Tibial nerve (tissue), 4 donors: ENCODE results near the gene CFAP46. TPM values are rescaled to one million over a fixed set of nuclear protein-coding genes. Genes with fewer than 3 reads are reported as not detected.

Source experiments
- DNase-seq, 2 donors: peaks; one replicate each; pipeline ENCODE4 v3.0.0-alpha.2; 2019; ENCODE audit warnings: low spot score in 2 of 2
- H3K27ac ChIP-seq, 4 donors: fragments of 200-600 bp; sonication (generic) in 3 of 4; one replicate each; pipeline ENCODE4 v1.5.1; 2017 to 2019; ENCODE audit warnings: mild to moderate bottlenecking in 1 of 4
- H3K27me3 ChIP-seq, 2 donors: fragments of 200-600 bp; sonication (generic) in 1 of 2; one replicate each; pipeline versions ENCODE4 v1.5.1 to v1.6.0; 2017 to 2019
- H3K36me3 ChIP-seq, 3 donors: fragments of 200-600 bp; sonication (generic); one replicate each; pipeline ENCODE4 v1.5.1; 2018 to 2019
- H3K4me1 ChIP-seq, 4 donors: fragments of 200-600 bp; sonication (generic) in 3 of 4; one replicate each; pipeline ENCODE4 v1.5.1; 2017 to 2019
- H3K4me3 ChIP-seq, 4 donors: fragments of 200-600 bp; sonication (generic) in 3 of 4; one replicate each; pipeline ENCODE4 v1.5.1; 2017 to 2019; ENCODE audit warnings: mild to moderate bottlenecking in 1 of 4, moderate library complexity in 1 of 4
- H3K9me3 ChIP-seq, 4 donors: fragments of 200-600 bp; sonication (generic) in 3 of 4; one replicate each; pipeline ENCODE4 v1.5.1; 2017 to 2019
- EP300 ChIP-seq, 2 donors: sonication (generic); formaldehyde crosslinking; IDR thresholded peaks; one replicate each; pipeline ENCODE4 v1.6.1; 2017; ENCODE audit warnings: antibody characterized with exemption in 2 of 2, mild to moderate bottlenecking in 1 of 2
- POLR2A ChIP-seq, 2 donors: fragments of 450-650 bp; IDR thresholded peaks; one replicate each; pipeline ENCODE4 v1.6.1; 2017; ENCODE audit warnings: antibody characterized with exemption in 2 of 2, mild to moderate bottlenecking in 2 of 2, moderate library complexity in 2 of 2
- WGBS, 2 donors: methylation state at CpG; one replicate each; pipeline ENCODE4 v1.1.5; 2018; 5-methylcytosine and 5-hydroxymethylcytosine counted together
- total RNA-seq, 4 donors: library from RNA; depleted of rRNA; stranded (reverse); fragments of >200 nt; gene quantifications; one replicate each; pipeline ENCODE4 v1.1.0, GENCODE V29; 2016
- TF ChIP-seq, protein P1 (sequence below), 5 experiments: fragments of 200-600 bp in 3 of 5; fragments of 450-650 bp in 2 of 5; sonication (generic) in 3 of 5; IDR thresholded peaks; one replicate each; pipeline ENCODE4 v1.5.1; 2016 to 2019; ENCODE audit warnings: antibody characterized with exemption in 5 of 5, mild to moderate bottlenecking in 3 of 5, moderate library complexity in 2 of 5

The CFAP46 gene
- total RNA-seq, 4 donors from 2014 or later = 0.90 to 1.4 TPM; not detected in 2

DNA sequence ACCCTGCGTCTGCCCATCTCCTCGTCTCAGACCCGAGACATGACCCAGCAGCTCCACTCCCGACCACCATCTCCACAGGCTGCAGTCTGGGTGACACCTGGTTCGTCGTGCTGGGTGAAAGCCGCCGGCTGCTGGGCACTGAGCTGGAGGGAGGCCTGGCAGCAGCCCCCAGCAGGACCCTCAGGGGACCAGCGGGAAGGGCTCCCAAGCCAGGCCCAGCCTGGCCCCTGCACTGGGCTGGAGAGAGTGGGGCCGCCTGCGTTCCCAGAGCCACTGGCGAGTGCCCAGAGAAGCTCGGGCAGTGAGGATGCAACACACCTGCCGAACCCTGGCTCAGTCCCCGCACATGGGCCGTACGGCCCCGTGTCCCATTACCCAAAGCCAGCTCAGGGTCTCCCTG is 21.3 kb downstream of the CFAP46 start:
- no peaks in the 10 kb centered on the region for H3K4me1 ChIP-seq
- no peak for DNase-seq
- no peaks in the 10 kb centered on the region for H3K9me3 ChIP-seq
- no peak for TF ChIP-seq POLR2A (IDR thresholded peaks at IDR 0.05)
- TF ChIP-seq, protein P1, sequence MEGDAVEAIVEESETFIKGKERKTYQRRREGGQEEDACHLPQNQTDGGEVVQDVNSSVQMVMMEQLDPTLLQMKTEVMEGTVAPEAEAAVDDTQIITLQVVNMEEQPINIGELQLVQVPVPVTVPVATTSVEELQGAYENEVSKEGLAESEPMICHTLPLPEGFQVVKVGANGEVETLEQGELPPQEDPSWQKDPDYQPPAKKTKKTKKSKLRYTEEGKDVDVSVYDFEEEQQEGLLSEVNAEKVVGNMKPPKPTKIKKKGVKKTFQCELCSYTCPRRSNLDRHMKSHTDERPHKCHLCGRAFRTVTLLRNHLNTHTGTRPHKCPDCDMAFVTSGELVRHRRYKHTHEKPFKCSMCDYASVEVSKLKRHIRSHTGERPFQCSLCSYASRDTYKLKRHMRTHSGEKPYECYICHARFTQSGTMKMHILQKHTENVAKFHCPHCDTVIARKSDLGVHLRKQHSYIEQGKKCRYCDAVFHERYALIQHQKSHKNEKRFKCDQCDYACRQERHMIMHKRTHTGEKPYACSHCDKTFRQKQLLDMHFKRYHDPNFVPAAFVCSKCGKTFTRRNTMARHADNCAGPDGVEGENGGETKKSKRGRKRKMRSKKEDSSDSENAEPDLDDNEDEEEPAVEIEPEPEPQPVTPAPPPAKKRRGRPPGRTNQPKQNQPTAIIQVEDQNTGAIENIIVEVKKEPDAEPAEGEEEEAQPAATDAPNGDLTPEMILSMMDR (IDR thresholded peaks at IDR 0.05) = no peak
- TF ChIP-seq EP300 (IDR thresholded peaks at IDR 0.05) = no peak
- 88% methylated on average over 4 to 12 of the region's 18 CpGs for WGBS, 2 donors
- H3K36me3 ChIP-seq = no peaks in the 10 kb centered on the region
- H3K27me3 ChIP-seq = no peaks in the 10 kb centered on the region
- no peak overlapping the region for H3K4me3 ChIP-seq
- H3K27ac ChIP-seq = no peak overlapping the region

DNA sequence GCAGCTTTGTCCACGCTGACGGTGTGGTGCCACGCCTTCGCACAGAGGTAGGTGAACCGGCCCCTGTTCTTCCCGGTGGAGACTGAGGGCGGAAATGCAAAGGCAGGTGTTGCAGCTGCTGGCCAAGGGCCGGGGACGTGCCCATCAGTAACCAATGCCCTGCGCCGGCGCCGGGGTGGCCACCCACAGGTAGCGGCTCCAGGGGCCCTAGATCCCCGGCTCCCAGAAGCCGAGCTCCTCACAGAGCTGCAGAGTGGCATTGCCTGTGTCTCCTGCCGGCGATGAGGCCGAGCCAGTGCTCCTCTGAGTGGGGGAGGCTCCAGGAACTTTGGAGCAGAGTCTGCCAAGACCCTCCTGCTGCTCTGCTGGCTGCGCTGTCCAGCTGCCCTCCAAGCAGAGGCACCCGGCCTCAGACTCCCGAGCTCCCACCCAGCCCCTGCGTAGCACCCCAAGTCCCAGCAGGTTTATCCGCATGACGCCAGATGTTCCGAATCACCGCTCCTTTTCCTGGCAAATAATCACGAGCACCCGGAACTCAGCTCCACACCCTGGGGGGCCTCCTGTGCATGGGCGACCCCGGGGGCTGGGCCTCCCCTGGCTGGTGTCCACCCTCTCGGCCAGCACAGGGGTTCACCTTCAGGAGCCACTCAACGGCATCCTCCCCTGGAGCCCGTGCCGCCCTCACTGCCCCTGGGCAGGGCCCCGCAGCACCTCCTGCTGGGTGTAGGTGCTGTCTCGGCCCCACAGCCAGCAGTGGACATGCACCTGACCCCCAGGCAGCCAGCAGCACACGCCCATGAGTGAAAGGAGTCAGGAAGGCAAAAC is 22.1 kb downstream of the CFAP46 start:
- Histone ChIP-seq H3K36me3 (no peaks in the 10 kb centered on the region), H3K4me1 (no peaks in the 10 kb centered on the region), H3K4me3 (no peak overlapping the region), H3K27ac (no peak overlapping the region), H3K27me3 (no peaks in the 10 kb centered on the region), H3K9me3 (no peaks in the 10 kb centered on the region)
- WGBS, 2 donors = 88 to 90% methylated on average over 34 to 37 of the region's 38 CpGs
- TF ChIP-seq POLR2A (IDR thresholded peaks at IDR 0.05) (no peak), EP300 (IDR thresholded peaks at IDR 0.05) (no peak)
- TF ChIP-seq, protein P1 (IDR thresholded peaks at IDR 0.05) = no peak
- DNase-seq = no peak

DNA sequence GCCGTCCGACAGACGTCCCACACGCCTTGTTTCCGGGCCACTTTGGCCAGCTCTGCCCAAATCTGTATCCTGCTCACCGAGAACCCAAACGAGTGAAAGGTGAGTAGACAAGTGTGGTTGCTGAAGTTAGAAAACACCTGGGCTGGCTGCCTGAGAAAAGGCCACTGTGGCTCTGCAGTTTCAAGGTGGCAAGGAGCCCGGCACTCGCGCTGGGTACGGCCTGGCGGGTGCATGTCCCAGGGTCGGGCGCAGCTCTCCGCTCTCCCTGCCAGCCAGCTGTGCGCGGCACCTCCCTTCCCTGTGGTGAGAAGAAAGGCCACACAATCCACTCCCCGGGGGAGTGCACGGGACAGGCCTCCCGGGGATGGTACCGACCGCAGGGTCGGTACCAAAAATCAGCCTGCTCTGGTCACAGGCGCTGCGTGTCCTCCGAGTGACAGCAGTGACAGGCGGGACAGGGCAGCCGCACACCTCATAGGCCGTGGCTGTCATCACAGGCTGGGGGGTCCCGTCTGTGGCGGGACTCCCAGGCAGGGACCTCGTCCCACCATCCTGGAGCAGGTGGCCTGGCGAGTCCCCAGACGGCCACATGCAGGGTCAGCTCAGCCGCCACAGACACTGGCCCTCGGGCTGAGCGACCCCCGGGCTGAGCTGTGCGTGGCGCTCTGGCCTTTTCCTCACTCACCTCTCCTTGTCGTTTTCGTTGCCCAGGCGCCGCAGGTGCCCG is 22.8 kb downstream of the CFAP46 start:
- Histone ChIP-seq H3K9me3 (no peaks in the 10 kb centered on the region), H3K4me1 (no peaks in the 10 kb centered on the region), H3K27ac (no peak overlapping the region), H3K4me3 (no peak overlapping the region), H3K27me3 (no peaks in the 10 kb centered on the region), H3K36me3 (no peaks in the 10 kb centered on the region)
- TF ChIP-seq POLR2A (IDR thresholded peaks at IDR 0.05) (no peak), EP300 (IDR thresholded peaks at IDR 0.05) (no peak)
- TF ChIP-seq, protein P1 (IDR thresholded peaks at IDR 0.05) = no peak
- DNase-seq = no peak
- WGBS, 2 donors = 90 to 92% methylated on average over 35 to 43 of the region's 45 CpGs

DNA sequence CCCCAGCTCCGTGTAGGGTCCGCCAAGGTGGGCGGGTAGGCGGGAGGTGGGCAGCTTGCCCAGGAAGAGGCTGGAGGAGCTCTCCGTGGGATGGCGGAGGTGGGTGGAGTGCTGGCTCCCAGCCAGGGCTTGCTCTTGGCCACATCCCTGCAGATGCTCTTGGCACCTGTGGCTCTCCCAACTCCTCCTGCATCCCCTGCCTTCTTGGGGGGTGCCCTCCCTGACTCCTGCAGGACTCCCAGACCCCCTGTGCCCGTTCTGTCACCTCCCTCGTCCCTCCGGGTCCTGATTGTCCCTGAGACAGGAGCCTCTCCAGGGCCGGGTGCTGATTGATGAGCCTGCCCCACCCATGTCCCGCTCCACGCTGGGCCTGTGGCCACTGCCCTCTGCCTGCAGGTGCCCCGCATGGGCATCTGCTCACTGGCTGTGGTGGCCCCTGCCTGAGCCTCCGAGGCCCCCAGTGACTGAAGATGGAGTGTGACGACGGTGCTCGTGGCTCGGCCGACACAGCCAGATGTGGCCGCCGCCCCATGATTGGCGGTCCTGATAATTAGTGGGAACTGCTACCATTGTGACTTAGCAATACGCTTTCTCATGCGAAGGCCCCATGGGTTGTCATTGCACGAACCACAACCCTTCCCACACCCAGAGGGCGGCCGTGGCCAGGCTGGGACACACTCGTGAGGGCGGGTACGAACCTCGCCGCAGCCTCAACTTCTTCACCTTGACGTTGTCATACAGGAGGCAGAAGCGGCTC is 23.6 kb downstream of the CFAP46 start:
- no peak for DNase-seq
- no peak overlapping the region for H3K27ac ChIP-seq
- H3K4me3 ChIP-seq = no peak overlapping the region
- TF ChIP-seq EP300 (IDR thresholded peaks at IDR 0.05) = no peak
- H3K27me3 ChIP-seq = no peaks in the 10 kb centered on the region
- no peaks in the 10 kb centered on the region for H3K9me3 ChIP-seq
- 77 to 81% methylated on average over 30 to 32 of the region's 34 CpGs for WGBS, 2 donors
- no peaks in the 10 kb centered on the region for H3K36me3 ChIP-seq
- H3K4me1 ChIP-seq = no peaks in the 10 kb centered on the region

DNA sequence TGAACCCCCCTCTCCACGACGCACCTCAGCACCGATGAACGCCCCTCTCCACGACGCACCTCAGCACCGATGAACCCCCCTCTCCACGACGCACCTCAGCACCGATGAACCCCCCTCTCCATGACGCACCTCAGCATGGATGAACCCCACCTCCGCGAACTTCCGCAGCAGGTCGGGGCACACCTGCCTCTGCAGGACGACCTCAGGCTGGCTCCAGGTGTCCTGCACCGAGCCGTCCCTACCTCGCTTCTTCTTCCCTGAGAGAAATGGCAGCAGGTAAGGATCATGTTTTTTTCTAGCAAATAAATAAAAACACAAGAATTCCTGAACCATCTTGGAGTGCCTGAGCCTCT is 24.1 kb downstream of the CFAP46 start:
- H3K4me3 ChIP-seq = no peak overlapping the region
- 89 to 94% methylated on average over 8 to 14 of the region's 19 CpGs for WGBS, 2 donors
- no peak for DNase-seq
- H3K4me1 ChIP-seq = no peaks in the 10 kb centered on the region
- H3K27ac ChIP-seq = no peak overlapping the region
- no peaks in the 10 kb centered on the region for H3K27me3 ChIP-seq
- no peaks in the 10 kb centered on the region for H3K9me3 ChIP-seq
- no peaks in the 10 kb centered on the region for H3K36me3 ChIP-seq
- no peak for TF ChIP-seq EP300 (IDR thresholded peaks at IDR 0.05)
- TF ChIP-seq, protein P1 (IDR thresholded peaks at IDR 0.05) = no peak
- no peak for TF ChIP-seq POLR2A (IDR thresholded peaks at IDR 0.05)
